A673 (cell line): ENCODE measurements around the gene INPP5B. TPM values are rescaled to one million over a fixed set of nuclear protein-coding genes. Genes with fewer than 3 reads are reported as not detected.

Experiments
- BruUV-seq: library from RNA; stranded (reverse); fragments of 400-500 nt; replicated peaks from 2 replicates; lab custom pipeline; 2021; lab: Mats Ljungman, UMichigan
- CTCF ChIA-PET: fragments of 300-600 bp; sonication (Branson Sonifier 250); formaldehyde crosslinking; loops from one replicate; lab custom pipeline; 2022; ENCODE audit warnings: antibody characterized with exemption; lab: Charles Lee
- POLR2A ChIA-PET: fragments of 300-600 bp; sonication (Branson Sonifier 250); formaldehyde crosslinking; loops from one replicate; lab custom pipeline; 2022; ENCODE audit warnings: antibody characterized with exemption; ENCODE audit not compliant: low non-redundant PET; lab: Charles Lee
- DNase-seq: peaks from one replicate; pipeline ENCODE4 v3.0.0-alpha.2; 2015; ENCODE audit warnings: low spot score
- H3K27ac ChIP-seq: fragments of 200-600 bp; sonication (generic); 2 replicates; pipeline ENCODE4 v1.5.1; 2016; ENCODE audit warnings: mixed run types, low read depth, mild to moderate bottlenecking, mixed read lengths, antibody characterized with exemption, low read length; ENCODE audit not compliant: poor library complexity, severe bottlenecking
- H3K27me3 ChIP-seq: fragments of 200-600 bp; sonication (generic); replicated peaks from 2 replicates; pipeline ENCODE4 v1.6.1; 2017; ENCODE audit warnings: mixed run types, low read depth, mild to moderate bottlenecking, mixed read lengths, antibody characterized with exemption, low read length; ENCODE audit not compliant: insufficient read depth, poor library complexity
- H3K36me3 ChIP-seq: fragments of 200-600 bp; sonication (generic); 2 replicates; pipeline ENCODE4 v1.6.1; 2016; ENCODE audit warnings: mixed run types, mild to moderate bottlenecking, mixed read lengths, antibody characterized with exemption, low read length; ENCODE audit not compliant: insufficient read depth, poor library complexity, severe bottlenecking
- H3K4me1 ChIP-seq: fragments of 200-600 bp; sonication (generic); 2 replicates; pipeline ENCODE4 v1.6.1; 2017; ENCODE audit warnings: mixed run types, mild to moderate bottlenecking, mixed read lengths, antibody characterized with exemption, low read length; ENCODE audit not compliant: insufficient read depth, poor library complexity, severe bottlenecking
- H3K4me3 ChIP-seq: fragments of 200-600 bp; sonication (generic); 2 replicates; pipeline ENCODE4 v1.5.1; 2016; ENCODE audit warnings: low read depth, mixed run types, mild to moderate bottlenecking, mixed read lengths, low read length; ENCODE audit not compliant: poor library complexity, severe bottlenecking
- H3K9me3 ChIP-seq: fragments of 200-600 bp; sonication (generic); 2 replicates; pipeline ENCODE4 v1.6.1; 2016; ENCODE audit warnings: mixed run types, low read depth, mild to moderate bottlenecking, mixed read lengths, antibody characterized with exemption, low read length; ENCODE audit not compliant: poor library complexity, severe bottlenecking
- EZH2 ChIP-seq: fragments of 200-600 bp; sonication (generic); IDR thresholded peaks from 2 replicates; pipeline ENCODE4 v1.6.1; 2017; ENCODE audit warnings: borderline replicate concordance, low read depth, mild to moderate bottlenecking, mixed read lengths, antibody characterized with exemption, low read length; ENCODE audit not compliant: poor library complexity, severe bottlenecking
- intact Hi-C: fragments of 100-400 bp; cut with micrococcal nuclease; formaldehyde crosslinking; loops from one replicate; pipeline ENCODE4 v1.10.0; 2022; ENCODE audit not compliant: unreplicated experiment
- total RNA-seq: library from RNA; stranded (reverse); gene quantifications from 2 replicates; pipeline ENCODE4 v1.2.3, GENCODE V29; 2021
- TF ChIP-seq, protein P1 (sequence below): fragments of 300-800, 200-600 bp; sonication (generic); conservative IDR thresholded peaks from 2 replicates; pipeline ENCODE4 v1.5.1; 2017; ENCODE audit warnings: low read depth, mild to moderate bottlenecking, antibody characterized with exemption, low read length, moderate library complexity, mixed read lengths

INPP5B gene
- total RNA-seq, 1 experiment from 2014 or later: 15.6 TPM

DNA sequence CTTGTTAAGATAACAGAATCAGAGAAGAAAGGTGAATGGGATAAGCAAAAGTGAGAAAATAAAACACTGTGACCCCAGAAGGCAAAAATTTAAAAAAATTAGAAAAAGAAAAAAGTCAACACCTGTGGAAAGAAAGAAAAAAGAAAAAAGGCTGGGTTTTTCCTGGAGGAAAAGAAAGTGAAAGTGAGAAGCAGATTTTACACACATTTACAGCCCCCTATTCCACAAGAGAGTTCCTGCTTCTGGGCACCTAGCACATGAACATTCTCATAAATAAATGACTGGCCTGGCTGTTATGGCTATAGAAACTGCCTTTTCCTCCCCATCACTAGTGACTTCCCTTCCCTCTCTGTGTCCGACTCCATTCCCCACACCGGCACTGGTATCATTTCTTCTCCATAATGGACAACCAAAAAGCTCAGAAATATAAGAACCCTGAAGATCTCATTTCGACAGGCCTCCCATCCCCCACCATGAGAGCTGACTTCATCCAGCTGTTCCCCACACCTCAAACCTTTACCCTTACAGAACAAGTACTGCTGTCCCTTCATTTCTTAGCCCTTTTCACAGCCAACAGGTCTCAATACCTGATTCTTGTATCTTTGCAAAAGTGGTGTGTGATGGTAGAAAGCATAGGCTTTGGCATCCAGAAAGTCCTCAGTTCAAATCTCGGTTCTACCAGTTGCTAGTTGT, 100.1 kb downstream of the INPP5B start:
- Histone ChIP-seq H3K27me3 (no peaks in the 10 kb centered on the region), H3K9me3 (no peaks in the 10 kb centered on the region), H3K4me1 (no peaks in the 10 kb centered on the region), H3K27ac (no peak overlapping the region), H3K36me3 (peaks cover 4% of the 10 kb centered on the region), H3K4me3 (no peak overlapping the region)
- intact Hi-C loops: no loop called here
- no TSS peak for BruUV-seq
- ChIA-PET POLR2A (no interaction called here), CTCF (interaction anchor here (1.0 kb wide), 1 partner anchor 13 kb away, joined by 3 read pairs; no protein-coding TSS in a partner anchor)
- no peak for DNase-seq
- no peak for TF ChIP-seq EZH2
- TF ChIP-seq, protein P1, sequence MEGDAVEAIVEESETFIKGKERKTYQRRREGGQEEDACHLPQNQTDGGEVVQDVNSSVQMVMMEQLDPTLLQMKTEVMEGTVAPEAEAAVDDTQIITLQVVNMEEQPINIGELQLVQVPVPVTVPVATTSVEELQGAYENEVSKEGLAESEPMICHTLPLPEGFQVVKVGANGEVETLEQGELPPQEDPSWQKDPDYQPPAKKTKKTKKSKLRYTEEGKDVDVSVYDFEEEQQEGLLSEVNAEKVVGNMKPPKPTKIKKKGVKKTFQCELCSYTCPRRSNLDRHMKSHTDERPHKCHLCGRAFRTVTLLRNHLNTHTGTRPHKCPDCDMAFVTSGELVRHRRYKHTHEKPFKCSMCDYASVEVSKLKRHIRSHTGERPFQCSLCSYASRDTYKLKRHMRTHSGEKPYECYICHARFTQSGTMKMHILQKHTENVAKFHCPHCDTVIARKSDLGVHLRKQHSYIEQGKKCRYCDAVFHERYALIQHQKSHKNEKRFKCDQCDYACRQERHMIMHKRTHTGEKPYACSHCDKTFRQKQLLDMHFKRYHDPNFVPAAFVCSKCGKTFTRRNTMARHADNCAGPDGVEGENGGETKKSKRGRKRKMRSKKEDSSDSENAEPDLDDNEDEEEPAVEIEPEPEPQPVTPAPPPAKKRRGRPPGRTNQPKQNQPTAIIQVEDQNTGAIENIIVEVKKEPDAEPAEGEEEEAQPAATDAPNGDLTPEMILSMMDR: no peak

- Histone ChIP-seq H3K36me3 (peaks cover 4% of the 10 kb centered on the region), H3K9me3 (no peaks in the 10 kb centered on the region), H3K27ac (no peak overlapping the region), H3K4me3 (no peak overlapping the region), H3K27me3 (no peaks in the 10 kb centered on the region), H3K4me1 (no peaks in the 10 kb centered on the region)
- no peak for TF ChIP-seq EZH2
- TF ChIP-seq, protein P1: no peak
- intact Hi-C loops: no loop called here
- no peak for DNase-seq
- POLR2A ChIA-PET: no interaction called here
- CTCF ChIA-PET: no interaction called here
- no TSS peak for BruUV-seq
Measured at GRCh38 chr1:37845786-37846185, 101.1 kb downstream of the INPP5B start.

DNA sequence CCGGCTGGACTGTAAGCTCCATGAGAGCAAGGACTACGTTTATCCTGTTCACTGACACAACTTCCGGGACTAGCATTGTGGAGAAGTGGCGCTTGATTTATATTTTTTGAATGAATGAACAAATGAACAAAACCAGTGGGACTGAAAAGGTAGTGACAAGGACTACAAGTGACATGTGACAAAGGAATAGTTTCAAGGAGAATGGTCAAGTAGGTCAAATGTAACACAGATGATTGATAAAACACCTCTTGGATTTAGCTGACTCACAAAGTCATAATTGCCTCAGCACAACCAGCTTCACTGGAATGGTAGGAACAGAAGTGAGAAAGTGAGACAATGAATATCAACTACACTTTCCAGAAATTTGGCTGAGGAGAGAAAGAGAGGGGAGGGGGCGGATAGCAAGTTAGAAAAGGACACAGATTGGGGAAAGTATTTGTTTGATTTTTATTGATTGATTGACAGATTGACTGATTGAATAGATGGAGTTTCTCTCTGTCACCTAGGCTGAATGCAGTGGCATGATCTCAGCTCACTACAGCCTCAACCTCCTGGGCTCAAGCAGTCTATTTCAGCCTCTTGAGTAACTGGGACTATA, 101.7 kb downstream of the INPP5B start:
- Histone ChIP-seq H3K27me3 (no peaks in the 10 kb centered on the region), H3K36me3 (peaks cover 4% of the 10 kb centered on the region), H3K27ac (no peak overlapping the region), H3K9me3 (no peaks in the 10 kb centered on the region), H3K4me3 (no peak overlapping the region), H3K4me1 (no peaks in the 10 kb centered on the region)
- TF ChIP-seq, protein P1: no peak
- TF ChIP-seq EZH2: no peak
- ChIA-PET CTCF (no interaction called here), POLR2A (no interaction called here)
- DNase-seq: no peak
- BruUV-seq: no TSS peak
- intact Hi-C loops: no loop called here
